ENCODE measurements around the gene CKAP2L.

The CKAP2L gene

GRCh38 chr2:112807233-112807807 lies 42.9 kb upstream of the CKAP2L start:
- DNase-seq (ENCODE audit: low read depth): no peak
- no peak overlapping the region for H3K4me3 ChIP-seq (ENCODE audit: low read depth, low read length)
- no peak for TF ChIP-seq CTCF (IDR thresholded peaks at IDR 0.05; ENCODE audit: low read depth, low read length, missing control alignments)

- TF ChIP-seq CTCF (IDR thresholded peaks at IDR 0.05; ENCODE audit: low read depth, low read length, missing control alignments): no peak
- no peak overlapping the region for H3K4me3 ChIP-seq (ENCODE audit: low read depth, low read length)
- peak; percentile 71 for DNase-seq (ENCODE audit: low read depth)
Observed at GRCh38 chr2:112805542-112805941, 41.1 kb upstream of the CKAP2L start.

GRCh38 chr2:112803691-112804521 lies 39.5 kb upstream of the CKAP2L start:
- no peak for DNase-seq (ENCODE audit: low read depth)
- no peak overlapping the region for H3K4me3 ChIP-seq (ENCODE audit: low read depth, low read length)
- TF ChIP-seq CTCF (IDR thresholded peaks at IDR 0.05; ENCODE audit: low read depth, low read length, missing control alignments): no peak

GRCh38 chr2:112800881-112801583 lies 36.6 kb upstream of the CKAP2L start:
- no peak for TF ChIP-seq CTCF (IDR thresholded peaks at IDR 0.05; ENCODE audit: low read depth, low read length, missing control alignments)
- H3K4me3 ChIP-seq (ENCODE audit: low read depth, low read length): no peak overlapping the region
- DNase-seq (ENCODE audit: low read depth): no peak

GRCh38 chr2:112798979-112799975 lies 34.9 kb upstream of the CKAP2L start:
- no peak overlapping the region for H3K4me3 ChIP-seq (ENCODE audit: low read depth, low read length)
- no peak for DNase-seq (ENCODE audit: low read depth)
- TF ChIP-seq CTCF (IDR thresholded peaks at IDR 0.05; ENCODE audit: low read depth, low read length, missing control alignments): no peak

- no peak for DNase-seq (ENCODE audit: low read depth)
- H3K4me3 ChIP-seq (ENCODE audit: low read depth, low read length): no peak overlapping the region
- no peak for TF ChIP-seq CTCF (IDR thresholded peaks at IDR 0.05; ENCODE audit: low read depth, low read length, missing control alignments)
Observed at GRCh38 chr2:112796486-112796885, 32.1 kb upstream of the CKAP2L start.
